A673 (cell line): ENCODE data around the gene GANC. TPM values are rescaled to one million over a fixed set of nuclear protein-coding genes. Genes with fewer than 3 reads are reported as not detected.

Source experiments
- BruUV-seq: library from RNA; stranded (reverse); fragments of 400-500 nt; replicated peaks from 2 replicates; lab custom pipeline; 2021; lab: Mats Ljungman, UMichigan
- CTCF ChIA-PET: fragments of 300-600 bp; sonication (Branson Sonifier 250); formaldehyde crosslinking; loops from one replicate; lab custom pipeline; 2022; ENCODE audit warnings: antibody characterized with exemption; lab: Charles Lee
- POLR2A ChIA-PET: fragments of 300-600 bp; sonication (Branson Sonifier 250); formaldehyde crosslinking; loops from one replicate; lab custom pipeline; 2022; ENCODE audit warnings: antibody characterized with exemption; ENCODE audit not compliant: low non-redundant PET; lab: Charles Lee
- DNase-seq: peaks from one replicate; pipeline ENCODE4 v3.0.0-alpha.2; 2015; ENCODE audit warnings: low spot score
- H3K27ac ChIP-seq: fragments of 200-600 bp; sonication (generic); 2 replicates; pipeline ENCODE4 v1.5.1; 2016; ENCODE audit warnings: mixed run types, low read depth, mild to moderate bottlenecking, mixed read lengths, antibody characterized with exemption, low read length; ENCODE audit not compliant: poor library complexity, severe bottlenecking
- H3K27me3 ChIP-seq: fragments of 200-600 bp; sonication (generic); replicated peaks from 2 replicates; pipeline ENCODE4 v1.6.1; 2017; ENCODE audit warnings: mixed run types, low read depth, mild to moderate bottlenecking, mixed read lengths, antibody characterized with exemption, low read length; ENCODE audit not compliant: insufficient read depth, poor library complexity
- H3K36me3 ChIP-seq: fragments of 200-600 bp; sonication (generic); 2 replicates; pipeline ENCODE4 v1.6.1; 2016; ENCODE audit warnings: mixed run types, mild to moderate bottlenecking, mixed read lengths, antibody characterized with exemption, low read length; ENCODE audit not compliant: insufficient read depth, poor library complexity, severe bottlenecking
- H3K4me1 ChIP-seq: fragments of 200-600 bp; sonication (generic); 2 replicates; pipeline ENCODE4 v1.6.1; 2017; ENCODE audit warnings: mixed run types, mild to moderate bottlenecking, mixed read lengths, antibody characterized with exemption, low read length; ENCODE audit not compliant: insufficient read depth, poor library complexity, severe bottlenecking
- H3K4me3 ChIP-seq: fragments of 200-600 bp; sonication (generic); 2 replicates; pipeline ENCODE4 v1.5.1; 2016; ENCODE audit warnings: low read depth, mixed run types, mild to moderate bottlenecking, mixed read lengths, low read length; ENCODE audit not compliant: poor library complexity, severe bottlenecking
- H3K9me3 ChIP-seq: fragments of 200-600 bp; sonication (generic); 2 replicates; pipeline ENCODE4 v1.6.1; 2016; ENCODE audit warnings: mixed run types, low read depth, mild to moderate bottlenecking, mixed read lengths, antibody characterized with exemption, low read length; ENCODE audit not compliant: poor library complexity, severe bottlenecking
- EZH2 ChIP-seq: fragments of 200-600 bp; sonication (generic); IDR thresholded peaks from 2 replicates; pipeline ENCODE4 v1.6.1; 2017; ENCODE audit warnings: borderline replicate concordance, low read depth, mild to moderate bottlenecking, mixed read lengths, antibody characterized with exemption, low read length; ENCODE audit not compliant: poor library complexity, severe bottlenecking
- intact Hi-C: fragments of 100-400 bp; cut with micrococcal nuclease; formaldehyde crosslinking; loops from one replicate; pipeline ENCODE4 v1.10.0; 2022; ENCODE audit not compliant: unreplicated experiment
- total RNA-seq: library from RNA; stranded (reverse); gene quantifications from 2 replicates; pipeline ENCODE4 v1.2.3, GENCODE V29; 2021
- TF ChIP-seq, protein P1 (sequence below): fragments of 300-800, 200-600 bp; sonication (generic); conservative IDR thresholded peaks from 2 replicates; pipeline ENCODE4 v1.5.1; 2017; ENCODE audit warnings: low read depth, mild to moderate bottlenecking, antibody characterized with exemption, low read length, moderate library complexity, mixed read lengths

GANC gene
- total RNA-seq, 1 experiment from 2014 or later = 28.2 TPM

DNA sequence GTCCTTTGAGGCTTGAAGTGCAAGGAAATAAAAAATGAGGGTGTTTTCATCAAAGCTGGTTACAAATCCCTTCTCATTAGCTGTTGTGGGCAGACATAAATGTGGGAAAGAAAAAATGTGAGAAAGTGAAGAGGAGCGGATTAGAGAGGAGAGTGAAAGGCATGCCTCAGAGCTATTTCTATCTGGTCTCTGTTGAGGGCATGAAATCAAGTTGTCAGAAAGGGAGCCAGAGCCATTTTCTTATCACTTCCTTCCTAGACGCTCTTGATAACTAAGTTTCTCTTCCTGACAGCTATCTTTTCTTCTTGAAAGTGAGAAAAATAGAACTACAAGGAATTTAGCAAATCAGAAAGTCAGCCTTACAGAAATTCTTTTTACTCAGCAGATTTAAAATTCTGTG, 65.5 kb downstream of the GANC start:
- ChIA-PET CTCF (no interaction called here), POLR2A (no interaction called here)
- no peak for DNase-seq
- TF ChIP-seq, protein P1, sequence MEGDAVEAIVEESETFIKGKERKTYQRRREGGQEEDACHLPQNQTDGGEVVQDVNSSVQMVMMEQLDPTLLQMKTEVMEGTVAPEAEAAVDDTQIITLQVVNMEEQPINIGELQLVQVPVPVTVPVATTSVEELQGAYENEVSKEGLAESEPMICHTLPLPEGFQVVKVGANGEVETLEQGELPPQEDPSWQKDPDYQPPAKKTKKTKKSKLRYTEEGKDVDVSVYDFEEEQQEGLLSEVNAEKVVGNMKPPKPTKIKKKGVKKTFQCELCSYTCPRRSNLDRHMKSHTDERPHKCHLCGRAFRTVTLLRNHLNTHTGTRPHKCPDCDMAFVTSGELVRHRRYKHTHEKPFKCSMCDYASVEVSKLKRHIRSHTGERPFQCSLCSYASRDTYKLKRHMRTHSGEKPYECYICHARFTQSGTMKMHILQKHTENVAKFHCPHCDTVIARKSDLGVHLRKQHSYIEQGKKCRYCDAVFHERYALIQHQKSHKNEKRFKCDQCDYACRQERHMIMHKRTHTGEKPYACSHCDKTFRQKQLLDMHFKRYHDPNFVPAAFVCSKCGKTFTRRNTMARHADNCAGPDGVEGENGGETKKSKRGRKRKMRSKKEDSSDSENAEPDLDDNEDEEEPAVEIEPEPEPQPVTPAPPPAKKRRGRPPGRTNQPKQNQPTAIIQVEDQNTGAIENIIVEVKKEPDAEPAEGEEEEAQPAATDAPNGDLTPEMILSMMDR = no peak
- Histone ChIP-seq H3K4me1 (no peaks in the 10 kb centered on the region), H3K9me3 (no peaks in the 10 kb centered on the region), H3K27ac (no peak overlapping the region), H3K36me3 (no peaks in the 10 kb centered on the region), H3K4me3 (no peak overlapping the region), H3K27me3 (no peaks in the 10 kb centered on the region)
- intact Hi-C loops = no loop called here
- BruUV-seq = no TSS peak

DNA sequence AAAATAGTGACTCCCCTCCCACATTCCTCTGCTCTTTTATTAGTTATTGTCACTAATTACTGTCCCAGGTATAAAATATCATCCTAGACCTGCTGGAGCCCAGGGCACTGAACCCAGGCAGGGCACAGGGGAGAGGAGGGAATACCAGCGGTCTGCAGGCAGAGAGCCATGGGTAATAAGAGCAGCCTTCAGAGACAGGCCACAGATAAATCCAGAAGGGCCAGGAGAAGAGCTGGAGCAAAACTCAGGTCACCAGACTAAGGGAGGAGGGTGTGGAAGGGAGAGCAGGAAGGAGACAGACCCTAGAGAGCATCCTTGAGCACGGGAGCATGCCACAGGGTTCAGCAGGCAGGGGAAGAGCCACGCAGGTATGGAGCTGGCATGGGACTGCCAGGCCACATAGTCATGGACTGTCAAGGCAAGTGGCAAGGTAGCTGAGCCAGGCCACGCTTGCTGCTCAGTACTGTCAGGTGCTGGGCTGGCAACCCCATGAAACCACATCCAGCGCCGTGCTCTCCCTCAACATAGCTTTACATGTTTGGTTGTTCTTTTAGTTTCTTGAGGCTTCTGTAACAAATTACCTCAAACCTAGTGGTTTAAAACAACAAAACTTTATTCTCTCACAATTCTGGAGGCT, 70.7 kb downstream of the GANC start:
- no peaks in the 10 kb centered on the region for H3K27me3 ChIP-seq
- DNase-seq = no peak
- H3K27ac ChIP-seq = no peak overlapping the region
- no TSS peak for BruUV-seq
- TF ChIP-seq, protein P1 = no peak
- no peak for TF ChIP-seq EZH2
- H3K36me3 ChIP-seq = no peaks in the 10 kb centered on the region
- intact Hi-C loops = no loop called here
- H3K4me1 ChIP-seq = no peaks in the 10 kb centered on the region
- H3K9me3 ChIP-seq = no peaks in the 10 kb centered on the region
- POLR2A ChIA-PET = no interaction called here
- no peak overlapping the region for H3K4me3 ChIP-seq
- CTCF ChIA-PET = no interaction called here

DNA sequence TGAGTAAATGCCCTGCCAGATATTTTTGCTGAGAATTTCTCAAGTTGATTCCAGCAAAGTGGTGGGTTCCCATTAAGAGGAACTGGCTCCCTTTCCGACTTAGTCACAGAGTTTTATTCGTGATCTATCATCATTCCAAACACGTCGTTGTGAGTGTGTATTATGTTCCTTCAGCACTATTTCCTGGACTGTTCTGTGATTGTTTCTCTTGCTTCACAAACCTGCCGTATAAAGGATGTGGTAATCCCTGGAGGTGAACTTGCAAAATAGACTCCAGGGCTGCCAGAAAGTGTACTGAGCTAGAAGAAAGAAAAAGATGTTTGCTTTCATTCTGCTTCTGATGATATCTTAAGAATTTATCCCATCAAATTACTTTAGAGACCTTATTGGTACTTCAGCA, 71.8 kb downstream of the GANC start:
- no peak for TF ChIP-seq EZH2
- no peaks in the 10 kb centered on the region for H3K4me1 ChIP-seq
- no peaks in the 10 kb centered on the region for H3K36me3 ChIP-seq
- no peak overlapping the region for H3K27ac ChIP-seq
- H3K4me3 ChIP-seq = no peak overlapping the region
- no peaks in the 10 kb centered on the region for H3K27me3 ChIP-seq
- BruUV-seq = no TSS peak
- ChIA-PET CTCF (no interaction called here), POLR2A (no interaction called here)
- no peak for DNase-seq
- no peaks in the 10 kb centered on the region for H3K9me3 ChIP-seq
- intact Hi-C loops = no loop called here

DNA sequence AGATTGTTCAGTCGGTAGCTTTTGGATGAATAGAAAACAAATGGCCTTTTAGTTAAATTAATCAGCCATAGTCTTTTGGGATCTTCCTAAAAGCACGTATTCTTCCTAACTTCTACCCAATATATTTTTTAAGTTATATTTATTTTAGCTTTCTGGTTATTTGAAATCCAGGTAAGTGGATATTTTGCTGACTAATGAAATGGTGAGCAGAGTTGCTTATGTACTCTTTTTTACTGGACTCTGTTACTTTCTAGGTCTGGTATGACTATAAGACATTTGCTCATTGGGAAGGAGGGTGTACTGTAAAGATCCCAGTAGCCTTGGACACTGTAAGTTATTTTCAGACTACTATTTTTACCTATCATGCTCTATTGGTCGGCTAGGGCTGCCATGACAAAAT, 72.5 kb downstream of the GANC start:
- Histone ChIP-seq H3K27me3 (no peaks in the 10 kb centered on the region), H3K4me3 (no peak overlapping the region), H3K36me3 (no peaks in the 10 kb centered on the region), H3K9me3 (no peaks in the 10 kb centered on the region), H3K27ac (no peak overlapping the region), H3K4me1 (no peaks in the 10 kb centered on the region)
- intact Hi-C loops = no loop called here
- ChIA-PET POLR2A (no interaction called here), CTCF (no interaction called here)
- TF ChIP-seq, protein P1 = no peak
- no peak for TF ChIP-seq EZH2
- no TSS peak for BruUV-seq
- no peak for DNase-seq
